Right ventricle myocardium superior (tissue), 1 donor: ENCODE data around the gene KRTAP4-1. TPM values are rescaled to one million over a fixed set of nuclear protein-coding genes. Genes with fewer than 3 reads are reported as not detected.
"Not testable (repeated sequence)": the region's sequence is repeated elsewhere in the genome, so short reads cannot be mapped to it uniquely, and the experiment has no call there.

Experiments used
- ATAC-seq: fragments of 200-7000 bp; cut with Tn5 transposase; one replicate; pipeline ENCODE4 v1.9.1; 2020; ENCODE audit warnings: mild to moderate bottlenecking; ENCODE audit not compliant: poor library complexity
- DNase-seq: peaks from one replicate; pipeline ENCODE4 v3.0.0-alpha.2; 2020
- intact Hi-C: fragments of 100-400 bp; cut with DNase I; formaldehyde crosslinking; loops from one replicate; pipeline ENCODE4 v1.11.2; 2022
- total RNA-seq: library from RNA; stranded (reverse); fragmentation: NEBNext Ultra II Directional; extraction: Animal tissue kit (Norgen Biotek cat#: 25700); gene quantifications from one replicate; pipeline ENCODE4 v1.2.1, GENCODE V29; 2021
- donor health status: DM: no; HTN: yes; CAD: no; lungs with severe emphysema.

Gene KRTAP4-1
- total RNA-seq, 1 donor from 2014 or later = not detected

GRCh38 chr17:41177727-41178271 lies 6.9 kb downstream of the KRTAP4-1 start, which contains the start of gene KRTAP4-2:
Gene KRTAP4-2, minus strand, starts transcription at chr17:41178221. Its CDS starts 57 bp downstream, at chr17:41178164.
- DNase-seq = no peak

GRCh38 chr17:41176744-41177387 lies 7.8 kb downstream of the KRTAP4-1 start:
- ATAC-seq (no peak), DNase-seq (no peak)
- intact Hi-C loops = no loop called here

More at GRCh38 chr17:41177727-41178271, 6.9 kb downstream of the KRTAP4-1 start, which contains the start of gene KRTAP4-2:
- intact Hi-C loops = no loop called here
- no peak for ATAC-seq

- intact Hi-C loops = no loop called here
- no peak for DNase-seq
- ATAC-seq = no peak
Observed at GRCh38 chr17:41171886-41172285, 12.8 kb downstream of the KRTAP4-1 start.

GRCh38 chr17:41168121-41168520 lies 16.6 kb downstream of the KRTAP4-1 start, which contains the start of gene KRTAP4-3:
Gene KRTAP4-3, minus strand, starts transcription at chr17:41168221. Its CDS starts 49 bp downstream, at chr17:41168172.
- ATAC-seq = no peak
- no peak for DNase-seq
- intact Hi-C loops = no loop called here

- DNase-seq (no peak), ATAC-seq (no peak)
- intact Hi-C loops = no loop called here
Observed at GRCh38 chr17:41167561-41167960, 17.1 kb downstream of the KRTAP4-1 start.

- ATAC-seq (no peak), DNase-seq (no peak)
- intact Hi-C loops = no loop called here
Observed at GRCh38 chr17:41163828-41164227, 20.9 kb downstream of the KRTAP4-1 start.

GRCh38 chr17:41160648-41161047 lies 24.1 kb downstream of the KRTAP4-1 start, which contains the start of gene KRTAP4-4:
Gene KRTAP4-4, minus strand, starts transcription at chr17:41160748. Its CDS starts 57 bp downstream, at chr17:41160691.
- no peak for DNase-seq
- intact Hi-C loops = no loop called here
- ATAC-seq = no peak

- DNase-seq, ATAC-seq, intact Hi-C loops: not testable (repeated sequence)
Observed at GRCh38 chr17:41160190-41160589, 24.5 kb downstream of the KRTAP4-1 start.

- ATAC-seq (no peak), DNase-seq (no peak)
- intact Hi-C loops = no loop called here
Observed at GRCh38 chr17:41153856-41154255, 30.9 kb downstream of the KRTAP4-1 start.

GRCh38 chr17:41151525-41151924 lies 33.2 kb downstream of the KRTAP4-1 start:
- no peak for ATAC-seq

GRCh38 chr17:41150026-41150425 lies 34.7 kb downstream of the KRTAP4-1 start:
- no peak for DNase-seq
- no peak for ATAC-seq
- intact Hi-C loops = no loop called here

More at GRCh38 chr17:41151525-41151924, 33.2 kb downstream of the KRTAP4-1 start:
- no peak for DNase-seq
- intact Hi-C loops = no loop called here

- no peak for ATAC-seq
- intact Hi-C loops = no loop called here
- DNase-seq = no peak
Observed at GRCh38 chr17:41149652-41149985, 35.1 kb downstream of the KRTAP4-1 start, which contains the start of gene KRTAP4-5. Gene KRTAP4-5, minus strand, starts transcription at chr17:41149825. Its CDS starts 58 bp downstream, at chr17:41149767.

GRCh38 chr17:41148971-41149651 lies 35.6 kb downstream of the KRTAP4-1 start:
- not testable (repeated sequence) for ATAC-seq

GRCh38 chr17:41147531-41148204 lies 37.0 kb downstream of the KRTAP4-1 start:
- ATAC-seq (no peak), DNase-seq (no peak)
- intact Hi-C loops = no loop called here

More at GRCh38 chr17:41148971-41149651, 35.6 kb downstream of the KRTAP4-1 start:
- intact Hi-C loops, DNase-seq: not testable (repeated sequence)

GRCh38 chr17:41145261-41145660 lies 39.5 kb downstream of the KRTAP4-1 start:
- ATAC-seq = no peak
- DNase-seq = no peak
- intact Hi-C loops = no loop called here

GRCh38 chr17:41144846-41145245 lies 39.9 kb downstream of the KRTAP4-1 start:
- intact Hi-C loops = no loop called here
- no peak for ATAC-seq
- no peak for DNase-seq

GRCh38 chr17:41141361-41141760 lies 43.4 kb downstream of the KRTAP4-1 start:
- intact Hi-C loops = no loop called here
- DNase-seq (no peak), ATAC-seq (no peak)

GRCh38 chr17:41140360-41141131 lies 44.2 kb downstream of the KRTAP4-1 start, which contains the start of gene KRTAP4-6:
Gene KRTAP4-6, minus strand, starts transcription at chr17:41140544. Its CDS starts 57 bp downstream, at chr17:41140487.
- ATAC-seq (no peak), DNase-seq (no peak)
- intact Hi-C loops = no loop called here
